Measurements from ENCODE around the gene WHRN. TPM values are rescaled to one million over a fixed set of nuclear protein-coding genes. Genes with fewer than 3 reads are reported as not detected.

The WHRN gene
- total RNA-seq, 1 donor from 2014 or later = 11.9 TPM

DNA sequence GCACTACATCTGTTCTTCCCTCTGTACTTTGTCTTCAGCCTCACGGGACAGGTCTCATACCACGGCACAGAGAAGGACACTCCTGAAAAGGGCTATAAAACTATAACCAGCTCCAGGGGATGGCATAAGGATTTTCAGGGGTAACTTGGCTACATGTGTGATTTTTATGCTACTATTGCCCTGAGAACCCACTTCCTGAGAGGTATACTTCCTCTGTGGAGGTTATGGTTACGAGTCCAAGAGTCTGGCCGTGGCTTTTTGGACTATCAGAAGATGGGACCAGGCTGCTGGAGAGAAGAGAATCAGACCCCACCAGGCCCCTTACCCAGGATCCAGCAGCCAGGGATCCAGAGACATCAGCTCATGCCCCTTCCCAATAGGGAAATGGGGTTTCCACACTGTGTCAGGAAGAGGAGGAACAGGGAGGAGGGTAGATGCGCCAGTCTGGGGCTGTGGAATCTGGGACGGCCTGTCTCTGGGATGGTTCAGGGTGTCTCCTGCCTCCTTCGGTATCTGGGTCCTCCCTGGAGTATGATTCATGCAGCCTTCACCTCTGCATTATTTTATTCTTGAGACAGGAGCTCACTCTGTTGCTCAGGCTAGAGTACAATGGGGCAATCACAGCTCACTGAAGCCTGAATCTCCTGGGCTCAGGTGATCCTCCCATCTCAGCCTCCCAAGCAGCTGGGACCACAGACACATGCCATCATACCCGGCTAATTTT, 29.7 kb downstream of the WHRN start:
- Mint-ChIP-seq H3K36me3 (ENCODE audit: insufficient read depth) (no peaks in the 10 kb centered on the region), H3K27me3 (no peaks in the 10 kb centered on the region), H3K4me1 (ENCODE audit: low read depth) (no peaks in the 10 kb centered on the region), H3K27ac (no peak overlapping the region), H3K4me3 (ENCODE audit: low read depth) (no peak overlapping the region), H3K9me3 (ENCODE audit: low read depth) (no peaks in the 10 kb centered on the region)
- DNase-seq (ENCODE audit: low spot score, unreplicated experiment) = no peak
- TF ChIP-seq, protein P1, sequence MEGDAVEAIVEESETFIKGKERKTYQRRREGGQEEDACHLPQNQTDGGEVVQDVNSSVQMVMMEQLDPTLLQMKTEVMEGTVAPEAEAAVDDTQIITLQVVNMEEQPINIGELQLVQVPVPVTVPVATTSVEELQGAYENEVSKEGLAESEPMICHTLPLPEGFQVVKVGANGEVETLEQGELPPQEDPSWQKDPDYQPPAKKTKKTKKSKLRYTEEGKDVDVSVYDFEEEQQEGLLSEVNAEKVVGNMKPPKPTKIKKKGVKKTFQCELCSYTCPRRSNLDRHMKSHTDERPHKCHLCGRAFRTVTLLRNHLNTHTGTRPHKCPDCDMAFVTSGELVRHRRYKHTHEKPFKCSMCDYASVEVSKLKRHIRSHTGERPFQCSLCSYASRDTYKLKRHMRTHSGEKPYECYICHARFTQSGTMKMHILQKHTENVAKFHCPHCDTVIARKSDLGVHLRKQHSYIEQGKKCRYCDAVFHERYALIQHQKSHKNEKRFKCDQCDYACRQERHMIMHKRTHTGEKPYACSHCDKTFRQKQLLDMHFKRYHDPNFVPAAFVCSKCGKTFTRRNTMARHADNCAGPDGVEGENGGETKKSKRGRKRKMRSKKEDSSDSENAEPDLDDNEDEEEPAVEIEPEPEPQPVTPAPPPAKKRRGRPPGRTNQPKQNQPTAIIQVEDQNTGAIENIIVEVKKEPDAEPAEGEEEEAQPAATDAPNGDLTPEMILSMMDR (IDR thresholded peaks at IDR 0.05; ENCODE audit: unreplicated experiment) = no peak

DNA sequence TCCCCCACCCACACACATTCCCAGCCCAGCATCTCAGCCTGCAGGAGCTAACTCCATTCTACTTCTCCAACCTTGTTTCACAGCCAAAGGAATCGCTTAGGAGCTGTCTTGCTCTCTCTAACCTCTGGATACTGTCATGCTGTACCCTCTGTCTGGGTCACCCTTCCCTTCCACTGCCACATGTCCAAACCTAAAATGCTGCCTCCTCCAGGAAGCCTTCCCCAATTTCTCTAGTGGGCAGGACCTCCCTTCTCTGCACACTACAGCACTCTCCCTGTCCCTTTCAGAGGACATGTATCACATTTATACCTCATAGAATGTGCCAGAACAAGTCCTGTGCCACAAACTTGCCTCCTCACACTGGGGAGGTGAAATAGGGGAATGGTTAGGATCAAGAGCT, 30.8 kb downstream of the WHRN start:
- TF ChIP-seq, protein P1 (IDR thresholded peaks at IDR 0.05; ENCODE audit: unreplicated experiment) = no peak
- Mint-ChIP-seq H3K9me3 (ENCODE audit: low read depth) (no peaks in the 10 kb centered on the region), H3K27ac (no peak overlapping the region), H3K4me3 (ENCODE audit: low read depth) (no peak overlapping the region), H3K36me3 (ENCODE audit: insufficient read depth) (peaks cover 1% of the 10 kb centered on the region), H3K4me1 (ENCODE audit: low read depth) (no peaks in the 10 kb centered on the region), H3K27me3 (no peaks in the 10 kb centered on the region)
- DNase-seq (ENCODE audit: low spot score, unreplicated experiment) = no peak

DNA sequence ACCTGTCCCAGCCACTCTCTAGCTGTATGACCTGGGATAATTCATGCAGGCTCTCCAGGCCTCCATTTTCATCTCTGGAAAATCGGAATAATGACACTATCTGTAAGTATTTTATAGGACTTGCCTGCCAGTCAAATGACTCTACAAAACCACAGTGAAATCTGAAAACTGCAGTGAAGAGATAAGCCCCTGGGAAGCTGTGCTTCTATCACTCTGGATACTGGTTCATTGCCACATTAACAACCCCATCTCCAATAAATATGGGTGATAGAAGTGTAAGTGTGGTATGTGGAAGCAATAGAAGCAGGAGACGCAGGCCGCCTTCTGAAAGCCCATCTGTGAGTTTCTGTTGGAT, 31.8 kb downstream of the WHRN start:
- H3K9me3 Mint-ChIP-seq (ENCODE audit: low read depth) = no peaks in the 10 kb centered on the region
- no peak for DNase-seq (ENCODE audit: low spot score, unreplicated experiment)
- H3K4me1 Mint-ChIP-seq (ENCODE audit: low read depth) = no peaks in the 10 kb centered on the region
- no peaks in the 10 kb centered on the region for H3K27me3 Mint-ChIP-seq
- H3K4me3 Mint-ChIP-seq (ENCODE audit: low read depth) = no peak overlapping the region
- TF ChIP-seq, protein P1 (IDR thresholded peaks at IDR 0.05; ENCODE audit: unreplicated experiment) = no peak
- no peak overlapping the region for H3K27ac Mint-ChIP-seq
- H3K36me3 Mint-ChIP-seq (ENCODE audit: insufficient read depth) = peaks cover 1% of the 10 kb centered on the region

DNA sequence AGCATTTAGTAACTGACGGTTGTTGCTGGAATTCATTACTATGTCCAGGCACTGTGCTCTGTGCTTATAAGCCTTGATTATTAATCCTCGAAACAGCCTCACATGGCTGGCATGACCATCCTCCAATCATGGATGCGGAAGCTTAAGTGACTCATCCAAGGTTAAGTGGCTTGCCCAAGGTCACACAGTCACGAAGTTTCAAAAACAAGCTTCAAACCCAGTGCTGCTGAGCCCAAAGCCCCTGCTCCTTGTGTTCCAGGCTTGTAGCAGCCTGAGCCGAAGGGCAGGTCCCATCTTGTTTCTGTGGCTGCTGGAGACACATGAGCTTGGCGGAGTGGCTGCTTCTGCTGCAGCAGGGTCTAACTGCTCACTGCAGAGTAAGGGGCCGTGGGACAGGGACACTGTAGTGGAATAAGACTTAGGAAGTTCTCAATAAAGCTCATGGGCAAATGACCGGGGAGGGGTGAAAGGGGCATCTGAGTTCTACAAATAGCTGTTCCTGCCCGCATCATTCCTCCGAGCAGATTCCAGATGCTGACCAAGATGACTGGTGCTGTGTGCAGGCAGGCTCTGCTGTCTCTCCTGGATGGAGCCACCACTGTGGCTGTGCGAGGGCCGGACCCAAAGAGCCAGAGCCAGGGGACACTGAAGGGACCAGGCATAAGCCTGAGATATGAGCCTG, 32.4 kb downstream of the WHRN start:
- no peak overlapping the region for H3K4me3 Mint-ChIP-seq (ENCODE audit: low read depth)
- TF ChIP-seq, protein P1 (IDR thresholded peaks at IDR 0.05; ENCODE audit: unreplicated experiment) = no peak
- DNase-seq (ENCODE audit: low spot score, unreplicated experiment) = no peak
- no peak overlapping the region for H3K27ac Mint-ChIP-seq
- no peaks in the 10 kb centered on the region for H3K9me3 Mint-ChIP-seq (ENCODE audit: low read depth)
- no peaks in the 10 kb centered on the region for H3K27me3 Mint-ChIP-seq
- H3K36me3 Mint-ChIP-seq (ENCODE audit: insufficient read depth) = peaks cover 1% of the 10 kb centered on the region
- H3K4me1 Mint-ChIP-seq (ENCODE audit: low read depth) = no peaks in the 10 kb centered on the region

DNA sequence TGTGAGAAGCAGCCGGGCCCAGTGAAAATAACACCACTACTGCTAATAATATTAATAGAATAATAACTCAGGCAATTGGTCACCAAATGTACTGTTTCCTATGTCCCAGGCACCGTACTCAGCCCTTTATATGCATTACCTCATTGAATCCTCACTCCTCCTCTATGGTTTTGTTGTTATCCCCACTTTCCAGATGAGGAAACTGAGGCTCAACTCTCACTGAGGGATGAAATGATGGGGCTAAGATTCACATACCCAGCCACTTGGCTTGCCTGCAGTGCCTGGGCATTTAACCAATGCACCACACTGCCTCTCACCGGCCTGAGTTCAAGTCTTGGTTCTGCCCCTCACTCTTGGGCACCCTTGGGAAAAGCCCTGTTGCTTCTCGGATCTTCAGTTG, 34.1 kb downstream of the WHRN start:
- Mint-ChIP-seq H3K4me3 (ENCODE audit: low read depth) (no peak overlapping the region), H3K9me3 (ENCODE audit: low read depth) (no peaks in the 10 kb centered on the region), H3K27me3 (no peaks in the 10 kb centered on the region), H3K36me3 (ENCODE audit: insufficient read depth) (peaks cover 1% of the 10 kb centered on the region), H3K27ac (no peak overlapping the region), H3K4me1 (ENCODE audit: low read depth) (no peaks in the 10 kb centered on the region)
- TF ChIP-seq, protein P1 (IDR thresholded peaks at IDR 0.05; ENCODE audit: unreplicated experiment) = no peak
- DNase-seq (ENCODE audit: low spot score, unreplicated experiment) = no peak
